ENCODE data around the gene QRICH2. TPM values are rescaled to one million over a fixed set of nuclear protein-coding genes. Genes with fewer than 3 reads are reported as not detected.

Gene QRICH2
- total RNA-seq, 2 experiments from 2014 or later: 7.2 to 9.4 TPM

DNA sequence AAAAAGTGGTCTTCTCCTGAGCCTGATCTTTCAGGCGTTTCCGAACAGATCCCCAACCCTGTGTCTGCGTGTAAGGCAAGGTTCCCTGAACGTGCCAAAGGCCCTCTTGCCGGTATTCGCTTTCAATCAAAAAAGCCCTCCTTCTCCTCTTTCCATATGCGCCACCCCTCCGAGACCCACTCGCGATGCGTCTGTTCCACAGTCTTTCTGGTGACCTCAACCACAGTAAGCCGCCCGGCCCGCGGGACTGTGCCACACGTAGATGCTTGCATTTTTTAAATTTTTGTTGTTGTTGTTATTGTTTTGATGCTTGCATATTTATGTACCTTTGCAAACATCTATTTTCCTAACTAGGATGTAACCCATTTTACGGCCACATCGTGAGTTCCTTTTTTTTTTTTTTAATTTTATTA lies 46.2 kb upstream of the QRICH2 start:
- peaks cover 27% of the 10 kb centered on the region for H3K79me2 ChIP-seq (ENCODE audit: insufficient read depth, low read depth, low read length)
- BruUV-seq (replicated peaks): TSS peak; percentile 99
- no peak for DNase-seq (ENCODE audit: low spot score)
- CTCF ChIA-PET (ENCODE audit: unreplicated experiment): interaction anchor here (0.6 to 1.5 kb wide), 4 partner anchors 13 to 307 kb away, joined by 3 to 5 read pairs (median 3); no protein-coding TSS in a partner anchor
- H4K20me1 ChIP-seq (ENCODE audit: insufficient read depth, low read length): no peaks in the 10 kb centered on the region
- peaks cover 43% of the 10 kb centered on the region for H3K4me1 ChIP-seq (ENCODE audit: insufficient read depth, low read length, poor library complexity, severe bottlenecking)
- intact Hi-C loops (cut with micrococcal nuclease; ENCODE audit: unreplicated experiment): loop anchor here (1.0 kb wide), 1 partner anchor 282 kb away; the partner anchor contains the start of gene SRP68
- H3K36me3 ChIP-seq (ENCODE audit: insufficient read depth, low read length): peaks cover 8% of the 10 kb centered on the region; the same call in 1 of the 2 replicates
- H3K9me2 ChIP-seq (ENCODE audit: insufficient read depth, low read length): no peaks in the 10 kb centered on the region
- TF ChIP-seq EZH2phosphoT487 (IDR thresholded peaks at IDR 0.05; ENCODE audit: borderline replicate concordance, low read depth, low read length): no peak
- TF ChIP-seq, protein P1, sequence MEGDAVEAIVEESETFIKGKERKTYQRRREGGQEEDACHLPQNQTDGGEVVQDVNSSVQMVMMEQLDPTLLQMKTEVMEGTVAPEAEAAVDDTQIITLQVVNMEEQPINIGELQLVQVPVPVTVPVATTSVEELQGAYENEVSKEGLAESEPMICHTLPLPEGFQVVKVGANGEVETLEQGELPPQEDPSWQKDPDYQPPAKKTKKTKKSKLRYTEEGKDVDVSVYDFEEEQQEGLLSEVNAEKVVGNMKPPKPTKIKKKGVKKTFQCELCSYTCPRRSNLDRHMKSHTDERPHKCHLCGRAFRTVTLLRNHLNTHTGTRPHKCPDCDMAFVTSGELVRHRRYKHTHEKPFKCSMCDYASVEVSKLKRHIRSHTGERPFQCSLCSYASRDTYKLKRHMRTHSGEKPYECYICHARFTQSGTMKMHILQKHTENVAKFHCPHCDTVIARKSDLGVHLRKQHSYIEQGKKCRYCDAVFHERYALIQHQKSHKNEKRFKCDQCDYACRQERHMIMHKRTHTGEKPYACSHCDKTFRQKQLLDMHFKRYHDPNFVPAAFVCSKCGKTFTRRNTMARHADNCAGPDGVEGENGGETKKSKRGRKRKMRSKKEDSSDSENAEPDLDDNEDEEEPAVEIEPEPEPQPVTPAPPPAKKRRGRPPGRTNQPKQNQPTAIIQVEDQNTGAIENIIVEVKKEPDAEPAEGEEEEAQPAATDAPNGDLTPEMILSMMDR (conservative IDR thresholded peaks at IDR 0.05; ENCODE audit: low read length): peak; percentile 31; the same call in 1 of the 2 replicates
- peak overlapping the region; percentile 78 for H3K27ac ChIP-seq (ENCODE audit: low read depth, low read length, poor library complexity, severe bottlenecking)
- peak overlapping the region; percentile 99 for H3K4me2 ChIP-seq (ENCODE audit: low read length)
- H2AFZ ChIP-seq (ENCODE audit: low read length): peak overlapping the region; percentile 96
- H3K9me3 ChIP-seq (ENCODE audit: low read length): no peaks in the 10 kb centered on the region
- peak overlapping the region; percentile 91 for H3K4me3 ChIP-seq (ENCODE audit: low read depth, low read length, poor library complexity, severe bottlenecking)
- POLR2A ChIA-PET: interaction anchor here (0.6 to 2.7 kb wide), 17 partner anchors 8 to 309 kb away, joined by 3 to 9 read pairs (median 4); no protein-coding TSS in a partner anchor

DNA sequence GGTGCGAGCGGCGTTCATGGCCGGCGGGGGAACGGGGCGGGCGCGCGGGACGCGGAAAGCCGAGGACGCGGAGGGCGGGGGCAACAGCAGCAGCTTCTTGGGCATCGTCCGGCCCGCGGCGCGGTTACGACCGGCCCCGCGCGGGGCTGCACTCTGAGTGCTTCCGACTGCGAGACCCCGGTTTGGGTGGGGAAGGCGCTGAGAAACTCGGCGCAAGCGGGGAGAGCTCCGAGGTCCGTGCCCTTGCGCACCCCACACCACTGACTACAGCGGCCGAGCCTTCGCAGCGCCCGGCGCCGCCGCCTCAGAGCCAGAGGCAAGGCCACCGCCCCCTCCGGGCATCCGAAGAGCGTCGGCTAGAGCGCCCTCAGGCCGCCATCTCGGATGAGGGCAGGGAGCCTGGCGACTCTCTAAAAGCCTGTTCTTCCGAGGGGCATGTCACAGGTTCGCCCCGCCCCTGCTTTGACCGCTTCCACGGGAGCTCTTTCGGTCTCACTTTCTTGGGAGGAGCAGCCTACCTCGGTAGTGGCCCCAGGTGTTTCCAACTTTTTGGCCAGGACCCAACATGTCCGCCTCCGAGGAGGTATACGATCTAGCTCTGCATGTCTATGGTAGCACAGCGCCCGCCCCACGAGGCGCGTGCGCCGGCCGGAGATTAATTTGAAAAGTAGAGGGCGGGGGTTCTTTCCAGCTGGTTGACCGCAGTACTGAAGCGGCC lies 45.7 kb upstream of the QRICH2 start, which contains the start of gene PRPSAP1:
TSS of gene PRPSAP1 (minus strand) at position 318 of the 718 bp plus-strand sequence. CDS start at position 105, 213 bp downstream.
- peak within 1 kb of the TSS; percentile 91 for H3K4me3 ChIP-seq (ENCODE audit: low read depth, low read length, poor library complexity, severe bottlenecking)
- POLR2A ChIA-PET: interaction anchor here (0.6 to 2.7 kb wide), 15 partner anchors 9 to 249 kb away, joined by 3 to 9 read pairs (median 3); no protein-coding TSS in a partner anchor
- no peak for TF ChIP-seq EZH2phosphoT487 (IDR thresholded peaks at IDR 0.05; ENCODE audit: borderline replicate concordance, low read depth, low read length)
- TF ChIP-seq, protein P1 (conservative IDR thresholded peaks at IDR 0.05; ENCODE audit: low read length): no peak
- H4K20me1 ChIP-seq (ENCODE audit: insufficient read depth, low read length): no peaks in the 10 kb centered on the region
- H3K27ac ChIP-seq (ENCODE audit: low read depth, low read length, poor library complexity, severe bottlenecking): peak within 1 kb of the TSS; percentile 78
- CTCF ChIA-PET (ENCODE audit: unreplicated experiment): interaction anchor here (0.6 to 1.5 kb wide), 5 partner anchors 13 to 307 kb away, joined by 3 to 5 read pairs (median 3); no protein-coding TSS in a partner anchor
- no peaks in the 10 kb centered on the region for H3K9me2 ChIP-seq (ENCODE audit: insufficient read depth, low read length)
- peaks cover 27% of the 10 kb centered on the region for H3K79me2 ChIP-seq (ENCODE audit: insufficient read depth, low read depth, low read length)
- intact Hi-C loops (cut with micrococcal nuclease; ENCODE audit: unreplicated experiment): loop anchor here (1.0 kb wide), 1 partner anchor 281 kb away; the partner anchor contains the start of gene SRP68
- H3K36me3 ChIP-seq (ENCODE audit: insufficient read depth, low read length): peaks cover 10% of the 10 kb centered on the region; the same call in 1 of the 2 replicates
- peak within 1 kb of the TSS; percentile 99 for H3K4me2 ChIP-seq (ENCODE audit: low read length)
- peak; percentile 97 for DNase-seq (ENCODE audit: low spot score)
- no TSS peak for BruUV-seq (replicated peaks)
- H2AFZ ChIP-seq (ENCODE audit: low read length): peak within 1 kb of the TSS; percentile 96
- no peaks in the 10 kb centered on the region for H3K9me3 ChIP-seq (ENCODE audit: low read length)
- H3K4me1 ChIP-seq (ENCODE audit: insufficient read depth, low read length, poor library complexity, severe bottlenecking): peaks cover 43% of the 10 kb centered on the region
